Left lung (tissue), 10 donors: ENCODE measurements around the gene SUPT6H. TPM values are rescaled to one million over a fixed set of nuclear protein-coding genes. Genes with fewer than 3 reads are reported as not detected.
A peak's percentile ranks its signal among the peaks of the same experiment; 100 is the strongest.

ENCODE experiments used
- ATAC-seq: fragments of 200-7000 bp; cut with Tn5 transposase; one replicate; pipeline ENCODE4 v1.9.1; 2020; ENCODE audit warnings: moderate library complexity
- DNase-seq, 4 donors: peaks; one replicate each; pipeline ENCODE4 v3.0.0-alpha.2; 2013 to 2020
- H3K27ac ChIP-seq, 2 donors: fragments of 200-600 bp; sonication (generic) in 1 of 2; one replicate each; pipeline versions ENCODE4 v1.5.0 to v1.8.0; 2020 to 2021
- H3K27me3 ChIP-seq, 2 donors: fragments of 200-600 bp; sonication (generic) in 1 of 2; one replicate each; pipeline versions ENCODE4 v1.5.0 to v1.8.0; 2020 to 2021
- H3K36me3 ChIP-seq, 2 donors: fragments of 200-600 bp; sonication (generic) in 1 of 2; one replicate each; pipeline versions ENCODE4 v1.5.0 to v1.8.0; 2020 to 2021
- H3K4me1 ChIP-seq, 2 donors: fragments of 200-600 bp; one replicate each; pipeline ENCODE4 v1.8.0; 2021
- H3K4me3 ChIP-seq, 2 donors: fragments of 200-600 bp; sonication (generic) in 1 of 2; one replicate each; pipeline versions ENCODE4 v1.5.0 to v1.8.0; 2020 to 2021; ENCODE audit warnings: mild to moderate bottlenecking in 1 of 2
- H3K9me3 ChIP-seq, 2 donors: fragments of 200-600 bp; sonication (generic) in 1 of 2; one replicate each; pipeline versions ENCODE4 v1.5.0 to v1.8.0; 2020 to 2021
- intact Hi-C, 2 donors: fragments of 100-400 bp; cut with DNase I; formaldehyde crosslinking; loops; one replicate each; pipeline versions ENCODE4 v1.11.2 to v1.14.2; 2022
- polyA plus RNA-seq, 6 donors: library from polyadenylated mRNA; unstranded; fragments of 120-200 nt; gene quantifications; one replicate each; pipeline ENCODE4 v1.2.1, GENCODE V29; 2013; ENCODE audit not compliant: insufficient read length in 6 of 6
- total RNA-seq, 2 donors: library from RNA; stranded (reverse); fragmentation: NEBNext Ultra II Directional; extraction: Animal tissue kit (Norgen Biotek cat#: 25700); gene quantifications; one replicate each; pipeline ENCODE4 v1.2.1, GENCODE V29; 2021
- TF ChIP-seq, protein P1 (sequence below), 2 donors: fragments of 200-600 bp; sonication (generic) in 1 of 2; IDR thresholded peaks; one replicate each; pipeline versions ENCODE4 v1.5.0 to v1.8.0; 2021; ENCODE audit warnings: antibody characterized with exemption in 2 of 2
- donor health status: DM: no; HTN: yes; CAD: no.
- donor health status: DM: no; HTN: no; CAD: no.

The SUPT6H gene
- total and polyA plus RNA-seq, 8 donors = 55.1 to 76.1 (median 72.9) TPM

DNA sequence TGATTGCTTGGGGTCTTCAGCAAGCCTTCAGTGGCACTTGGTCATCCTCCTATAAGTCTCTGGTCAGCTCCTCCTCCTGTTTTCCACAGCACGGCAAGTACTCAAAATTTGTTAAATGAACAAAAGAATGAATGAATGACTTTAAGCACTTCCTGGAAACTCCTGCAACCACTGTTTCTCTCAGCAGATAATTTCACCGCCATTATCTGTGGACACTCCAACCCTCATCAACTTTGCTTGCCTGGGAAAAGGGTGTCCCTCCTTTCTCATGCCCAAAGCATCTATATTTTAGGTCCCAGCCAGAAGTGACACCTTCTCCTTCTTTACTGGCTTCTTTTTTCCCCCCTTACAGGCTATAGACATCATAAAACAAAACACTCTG is 45.3 kb downstream of the SUPT6H start:
- H3K4me3 ChIP-seq = no peak overlapping the region
- intact Hi-C loops = no loop called here
- DNase-seq = no peak
- no peak for ATAC-seq
- no peak overlapping the region for H3K27ac ChIP-seq
- H3K9me3 ChIP-seq = no peaks in the 10 kb centered on the region
- no peaks in the 10 kb centered on the region for H3K27me3 ChIP-seq
- peaks cover 5 to 17% of the 10 kb centered on the region in 2 donors for H3K4me1 ChIP-seq
- H3K36me3 ChIP-seq = peaks cover 0 to 33% of the 10 kb centered on the region in 2 donors
- TF ChIP-seq, protein P1, sequence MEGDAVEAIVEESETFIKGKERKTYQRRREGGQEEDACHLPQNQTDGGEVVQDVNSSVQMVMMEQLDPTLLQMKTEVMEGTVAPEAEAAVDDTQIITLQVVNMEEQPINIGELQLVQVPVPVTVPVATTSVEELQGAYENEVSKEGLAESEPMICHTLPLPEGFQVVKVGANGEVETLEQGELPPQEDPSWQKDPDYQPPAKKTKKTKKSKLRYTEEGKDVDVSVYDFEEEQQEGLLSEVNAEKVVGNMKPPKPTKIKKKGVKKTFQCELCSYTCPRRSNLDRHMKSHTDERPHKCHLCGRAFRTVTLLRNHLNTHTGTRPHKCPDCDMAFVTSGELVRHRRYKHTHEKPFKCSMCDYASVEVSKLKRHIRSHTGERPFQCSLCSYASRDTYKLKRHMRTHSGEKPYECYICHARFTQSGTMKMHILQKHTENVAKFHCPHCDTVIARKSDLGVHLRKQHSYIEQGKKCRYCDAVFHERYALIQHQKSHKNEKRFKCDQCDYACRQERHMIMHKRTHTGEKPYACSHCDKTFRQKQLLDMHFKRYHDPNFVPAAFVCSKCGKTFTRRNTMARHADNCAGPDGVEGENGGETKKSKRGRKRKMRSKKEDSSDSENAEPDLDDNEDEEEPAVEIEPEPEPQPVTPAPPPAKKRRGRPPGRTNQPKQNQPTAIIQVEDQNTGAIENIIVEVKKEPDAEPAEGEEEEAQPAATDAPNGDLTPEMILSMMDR (IDR thresholded peaks at IDR 0.05) = no peak

DNA sequence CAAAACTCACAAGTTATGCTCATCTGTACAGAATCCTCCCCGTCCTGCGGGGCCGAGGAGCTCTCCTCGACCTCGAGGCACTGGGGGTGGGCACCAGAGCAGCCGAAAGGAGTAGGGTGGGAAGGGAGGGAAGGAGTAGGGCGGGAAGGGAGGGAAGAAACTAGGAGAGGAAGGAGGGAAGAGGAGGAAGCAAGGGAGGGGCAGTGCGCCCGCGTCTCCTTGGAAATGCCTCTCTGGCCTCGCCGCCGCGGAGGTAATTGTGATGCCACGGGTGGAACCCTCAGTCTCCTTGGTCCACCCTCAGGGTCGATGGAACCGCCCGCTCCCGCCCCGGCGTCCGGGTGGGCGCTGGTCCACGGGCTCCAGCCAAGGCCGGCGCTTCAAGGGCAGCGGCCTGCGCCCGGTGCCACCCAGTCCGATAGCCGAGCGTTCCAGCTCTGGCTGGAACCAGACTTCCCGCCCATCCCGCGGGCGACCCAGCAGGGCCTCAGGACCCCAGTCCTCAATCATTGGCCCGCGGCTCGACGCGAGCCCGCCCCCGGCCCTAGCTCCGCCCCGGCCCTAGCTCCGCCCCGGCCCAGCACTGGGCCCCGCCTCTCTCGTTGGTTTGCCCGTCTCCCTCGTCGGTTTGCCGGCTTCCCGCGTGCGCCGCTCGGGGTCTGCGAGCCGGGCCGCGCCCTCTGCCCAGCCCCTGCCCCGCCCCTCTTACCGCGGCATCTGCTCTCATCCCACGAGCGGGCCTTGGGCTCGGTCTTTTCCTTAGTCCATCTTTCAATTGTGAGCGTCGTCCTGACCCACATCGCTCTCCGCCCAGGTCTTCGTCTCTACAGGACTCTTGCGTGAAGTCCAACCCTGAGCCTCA is 49.1 kb downstream of the SUPT6H start:
- H3K4me3 ChIP-seq = peak overlapping the region; percentile 56 to 74
- ATAC-seq (peak; percentile 96), DNase-seq (peak; percentile 91 to 97 (median 95))
- H3K27me3 ChIP-seq = no peaks in the 10 kb centered on the region
- H3K9me3 ChIP-seq = no peaks in the 10 kb centered on the region
- TF ChIP-seq, protein P1 (IDR thresholded peaks at IDR 0.05) = no peak
- intact Hi-C loops = no loop called here
- peak overlapping the region; percentile 81 to 91 for H3K27ac ChIP-seq
- peaks cover 0 to 25% of the 10 kb centered on the region in 2 donors for H3K36me3 ChIP-seq
- peaks cover 5 to 28% of the 10 kb centered on the region in 2 donors for H3K4me1 ChIP-seq

DNA sequence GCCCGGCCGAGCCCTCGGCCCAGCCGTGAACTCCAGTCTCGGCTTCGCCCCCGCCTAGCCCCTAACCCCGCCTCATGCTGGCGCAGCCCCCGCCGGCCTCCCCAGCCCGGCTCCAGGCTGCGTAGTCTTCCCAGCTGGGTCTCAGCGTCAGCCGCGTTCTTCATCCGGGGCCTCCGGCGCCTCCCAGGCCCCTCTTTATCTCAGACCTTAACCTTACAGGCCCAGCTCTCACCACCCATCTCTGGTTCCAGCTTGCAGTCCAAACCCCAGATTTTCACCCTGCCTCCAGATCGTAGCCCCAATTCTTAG is 49.7 kb downstream of the SUPT6H start, which contains the start of gene PROCA1:
TSS of gene PROCA1 (minus strand) at position 166 of the 309 bp plus-strand sequence. CDS start 228 bp downstream, outside the sequence.
- peaks cover 9 to 34% of the 10 kb centered on the region in 2 donors for H3K4me1 ChIP-seq
- no peaks in the 10 kb centered on the region for H3K9me3 ChIP-seq
- H3K27me3 ChIP-seq = peaks cover 0 to 4% of the 10 kb centered on the region in 2 donors
- H3K27ac ChIP-seq = peak within 1 kb of the TSS; percentile 81 to 91
- peaks cover 0 to 25% of the 10 kb centered on the region in 2 donors for H3K36me3 ChIP-seq
- TF ChIP-seq, protein P1 (IDR thresholded peaks at IDR 0.05) = no peak
- intact Hi-C loops = no loop called here
- ATAC-seq (no peak), DNase-seq (peak in 1 of 4 donors; percentile 88)
- peak within 1 kb of the TSS; percentile 56 to 74 for H3K4me3 ChIP-seq

DNA sequence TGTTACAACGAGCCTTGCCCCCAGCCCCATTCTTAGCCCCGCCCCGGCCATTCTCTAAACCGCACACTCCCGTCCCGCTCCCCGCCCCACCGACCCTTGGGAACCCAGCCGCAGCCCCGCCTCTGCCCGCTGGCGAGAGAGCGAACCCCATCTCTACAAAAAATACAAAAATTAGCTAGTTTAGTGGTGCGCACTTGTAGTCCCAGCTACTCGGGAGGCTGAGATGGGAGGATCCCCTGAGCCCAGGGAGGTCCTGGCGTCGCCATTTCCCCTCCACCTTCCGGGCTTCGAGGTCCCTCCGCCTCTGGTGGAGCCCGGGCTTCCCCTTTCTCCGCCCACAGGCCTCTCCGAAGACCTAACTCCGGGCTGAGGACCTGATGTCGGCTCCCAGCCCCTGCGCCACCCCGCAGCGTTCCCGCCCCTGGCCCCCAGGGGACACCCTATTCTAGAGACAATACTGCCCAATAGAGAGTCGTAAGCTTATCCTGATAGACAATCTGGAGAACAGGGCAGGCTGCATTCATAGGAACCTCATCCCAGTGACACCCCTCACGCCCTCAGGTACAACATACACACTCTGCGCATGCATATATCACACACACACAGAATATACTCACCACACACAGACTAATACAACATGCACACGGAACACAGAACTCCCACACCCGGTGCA is 50.2 kb downstream of the SUPT6H start:
- no peaks in the 10 kb centered on the region for H3K9me3 ChIP-seq
- H3K27me3 ChIP-seq = peaks cover 0 to 9% of the 10 kb centered on the region in 2 donors
- H3K4me1 ChIP-seq = peaks cover 11 to 39% of the 10 kb centered on the region in 2 donors
- peak overlapping the region; percentile 56 to 74 for H3K4me3 ChIP-seq
- ATAC-seq (peak; percentile 2), DNase-seq (peak in 3 of 4 donors; percentile 35 to 90 (median 73))
- H3K36me3 ChIP-seq = peaks cover 0 to 25% of the 10 kb centered on the region in 2 donors
- peak overlapping the region; percentile 81 to 91 for H3K27ac ChIP-seq
- intact Hi-C loops = no loop called here
- TF ChIP-seq, protein P1 (IDR thresholded peaks at IDR 0.05) = peak in 1 of 2 donors; percentile 12
